ENCODE data around the gene PCCA.

PCCA gene

DNA sequence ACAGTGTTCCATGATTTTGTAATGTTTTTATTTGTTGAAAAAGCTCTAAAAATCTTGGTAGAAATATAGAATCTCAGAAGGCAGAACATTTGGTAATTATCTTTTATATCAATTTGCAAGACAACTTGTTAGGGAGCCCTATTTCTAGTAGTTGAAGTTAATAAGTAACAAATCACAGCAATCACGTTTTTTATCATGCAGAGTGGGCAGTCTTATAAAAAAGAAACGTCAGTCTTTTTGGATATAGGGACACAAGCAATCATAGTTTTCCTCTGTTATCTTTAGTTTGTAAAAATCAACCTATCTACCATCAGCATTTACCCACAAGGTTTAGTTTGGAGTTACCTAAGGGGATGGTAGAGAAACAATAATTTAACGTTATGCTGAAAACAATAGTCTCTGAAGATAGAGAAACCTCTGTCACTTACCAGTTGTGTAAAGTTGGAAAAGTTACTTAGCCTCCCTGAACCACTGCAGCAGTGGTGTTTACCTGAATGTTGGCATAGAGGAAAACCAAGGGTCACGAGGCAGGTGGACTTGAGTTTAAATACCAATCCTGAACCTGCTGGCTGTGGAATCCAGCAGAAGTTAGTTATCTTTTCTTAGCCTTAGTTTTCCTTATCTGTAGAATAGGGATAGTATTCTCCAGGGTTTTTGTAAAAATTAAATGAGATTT lies 306.9 kb downstream of the PCCA start:
- no peak overlapping the region for H3K4me3 Mint-ChIP-seq
- ATAC-seq (no peak), DNase-seq (no peak)
- peaks cover 5% of the 10 kb centered on the region for H3K36me3 Mint-ChIP-seq (ENCODE audit: low read depth)
- H3K27me3 Mint-ChIP-seq, result no peaks in the 10 kb centered on the region
- no peak overlapping the region for H3K27ac Mint-ChIP-seq
- H3K4me1 Mint-ChIP-seq, result peaks cover 30% of the 10 kb centered on the region
- no peaks in the 10 kb centered on the region for H3K9me3 Mint-ChIP-seq

GRCh38 chr13:100396776-100397175 lies 307.9 kb downstream of the PCCA start:
- DNase-seq, result no peak
- H3K9me3 Mint-ChIP-seq, result peaks cover 4% of the 10 kb centered on the region
- no peak overlapping the region for H3K27ac Mint-ChIP-seq
- peaks cover 10% of the 10 kb centered on the region for H3K36me3 Mint-ChIP-seq (ENCODE audit: low read depth)
- no peak for ATAC-seq
- H3K4me3 Mint-ChIP-seq, result no peak overlapping the region
- peaks cover 30% of the 10 kb centered on the region for H3K4me1 Mint-ChIP-seq
- no peaks in the 10 kb centered on the region for H3K27me3 Mint-ChIP-seq

- H3K27ac Mint-ChIP-seq, result no peak overlapping the region
- peaks cover 21% of the 10 kb centered on the region for H3K4me1 Mint-ChIP-seq
- ATAC-seq (no peak), DNase-seq (no peak)
- peaks cover 14% of the 10 kb centered on the region for H3K36me3 Mint-ChIP-seq (ENCODE audit: low read depth)
- H3K27me3 Mint-ChIP-seq, result no peaks in the 10 kb centered on the region
- peaks cover 9% of the 10 kb centered on the region for H3K9me3 Mint-ChIP-seq
- no peak overlapping the region for H3K4me3 Mint-ChIP-seq
Measured at GRCh38 chr13:100397627-100398026, 308.7 kb downstream of the PCCA start.

GRCh38 chr13:100398360-100398759 lies 309.5 kb downstream of the PCCA start:
- ATAC-seq, result no peak
- Mint-ChIP-seq H3K4me1 (peaks cover 15% of the 10 kb centered on the region), H3K4me3 (no peak overlapping the region), H3K27ac (no peak overlapping the region), H3K9me3 (peaks cover 16% of the 10 kb centered on the region), H3K36me3 (ENCODE audit: low read depth) (peaks cover 20% of the 10 kb centered on the region), H3K27me3 (no peaks in the 10 kb centered on the region)
- DNase-seq, result no peak

DNA sequence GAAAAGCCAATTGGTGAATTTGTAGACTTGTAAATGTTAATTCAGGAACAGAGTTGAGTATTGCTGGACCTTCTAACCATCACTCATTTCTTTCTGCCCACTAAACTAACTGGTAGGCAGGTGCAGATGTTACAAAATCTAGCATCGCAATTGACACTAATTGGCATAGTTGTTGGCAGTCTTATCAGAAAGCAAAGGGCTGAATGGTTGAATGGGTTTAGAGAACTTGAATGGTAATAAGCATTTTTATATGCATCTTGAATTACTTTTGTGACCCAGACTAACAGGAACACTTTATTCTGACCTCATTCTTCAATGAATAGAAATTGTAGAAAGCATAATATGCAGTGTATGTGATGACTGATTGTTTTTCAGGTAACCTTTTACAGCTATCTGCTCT lies 310.6 kb downstream of the PCCA start:
- Mint-ChIP-seq H3K4me1 (peaks cover 4% of the 10 kb centered on the region), H3K4me3 (no peak overlapping the region), H3K9me3 (peaks cover 26% of the 10 kb centered on the region), H3K36me3 (ENCODE audit: low read depth) (peaks cover 30% of the 10 kb centered on the region), H3K27ac (no peak overlapping the region), H3K27me3 (no peaks in the 10 kb centered on the region)
- ATAC-seq, result no peak
- DNase-seq, result no peak

- H3K4me1 Mint-ChIP-seq, result no peaks in the 10 kb centered on the region
- peaks cover 54% of the 10 kb centered on the region for H3K36me3 Mint-ChIP-seq (ENCODE audit: low read depth)
- DNase-seq, result no peak
- H3K4me3 Mint-ChIP-seq, result no peak overlapping the region
- no peak overlapping the region for H3K27ac Mint-ChIP-seq
- peaks cover 48% of the 10 kb centered on the region for H3K9me3 Mint-ChIP-seq
- no peak for ATAC-seq
- H3K27me3 Mint-ChIP-seq, result no peaks in the 10 kb centered on the region
Measured at GRCh38 chr13:100403675-100404074, 314.8 kb downstream of the PCCA start.

DNA sequence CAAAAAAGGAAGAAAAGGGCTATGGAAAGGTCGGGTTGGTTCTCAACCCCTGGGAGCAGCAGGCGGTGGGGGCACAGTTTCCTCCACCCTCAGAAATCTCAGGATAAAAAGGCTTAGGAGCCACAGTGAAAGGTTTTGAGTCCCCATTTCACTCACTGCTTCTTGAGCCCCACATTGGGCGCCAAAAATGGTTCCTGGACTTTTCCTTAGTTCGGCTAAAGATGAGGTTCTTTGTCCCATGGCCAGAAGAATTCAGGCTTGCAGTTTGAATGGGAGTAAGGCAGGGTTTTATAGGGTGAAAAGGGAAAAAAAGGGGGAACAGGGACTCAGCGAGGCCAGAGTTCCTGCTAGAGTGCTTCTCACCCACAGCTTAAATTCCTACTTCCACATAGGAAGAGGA lies 320.2 kb downstream of the PCCA start:
- Mint-ChIP-seq H3K36me3 (ENCODE audit: low read depth) (peaks cover 51% of the 10 kb centered on the region), H3K4me1 (no peaks in the 10 kb centered on the region), H3K4me3 (no peak overlapping the region), H3K27me3 (no peaks in the 10 kb centered on the region), H3K27ac (no peak overlapping the region), H3K9me3 (peaks cover 53% of the 10 kb centered on the region)
- ATAC-seq (no peak), DNase-seq (no peak)

DNA sequence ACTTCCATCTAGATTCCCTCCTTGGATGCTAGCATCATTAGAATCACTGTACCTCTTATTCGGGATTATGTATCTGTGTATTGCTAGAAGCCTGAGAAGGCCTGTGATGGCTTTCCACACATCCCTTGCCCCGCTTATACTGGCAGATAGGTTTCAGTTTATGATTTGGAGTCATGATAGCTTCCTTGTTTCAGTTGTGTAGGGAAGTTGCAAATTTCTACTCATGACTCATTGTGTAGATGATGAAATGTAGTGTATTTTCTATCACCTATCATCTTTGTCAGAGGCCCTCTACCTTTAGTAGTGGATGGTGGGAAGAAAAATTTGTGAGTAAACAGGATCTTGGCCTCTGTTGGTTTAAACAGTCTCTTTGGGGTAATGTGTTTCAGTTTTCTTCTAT lies 334.5 kb downstream of the PCCA start:
- Mint-ChIP-seq H3K27ac (no peak overlapping the region), H3K9me3 (peaks cover 3% of the 10 kb centered on the region)

DNA sequence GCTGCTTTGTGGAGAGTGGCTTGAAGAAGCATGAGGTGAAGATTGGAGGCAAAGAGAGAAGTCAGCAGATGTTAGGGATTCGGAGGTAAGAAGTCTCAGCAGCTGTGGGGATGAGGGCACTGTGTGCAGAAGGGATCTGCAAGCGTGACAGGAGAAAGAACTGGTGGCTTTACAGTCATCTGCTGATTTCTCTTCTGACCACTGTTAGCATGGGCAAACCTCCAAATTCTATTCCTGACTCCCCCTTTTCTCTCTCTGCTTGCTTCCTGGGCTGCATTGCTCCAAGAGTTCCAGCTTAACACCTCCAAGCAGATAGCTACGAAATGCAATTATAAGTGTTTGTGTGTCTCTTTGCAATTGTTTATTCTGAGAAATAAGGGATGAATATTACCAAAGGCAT lies 340.1 kb downstream of the PCCA start:
- H3K4me3 Mint-ChIP-seq, result no peak overlapping the region
- ATAC-seq (no peak), DNase-seq (no peak)
- H3K4me1 Mint-ChIP-seq, result peaks cover 4% of the 10 kb centered on the region
- H3K27me3 Mint-ChIP-seq, result no peaks in the 10 kb centered on the region
- peaks cover 19% of the 10 kb centered on the region for H3K36me3 Mint-ChIP-seq (ENCODE audit: low read depth)
- no peak overlapping the region for H3K27ac Mint-ChIP-seq
- peaks cover 5% of the 10 kb centered on the region for H3K9me3 Mint-ChIP-seq

More for the DNA sequence above, 334.5 kb downstream of the PCCA start:
- ATAC-seq (no peak), DNase-seq (no peak)
- Mint-ChIP-seq H3K4me1 (no peaks in the 10 kb centered on the region), H3K27me3 (no peaks in the 10 kb centered on the region), H3K4me3 (no peak overlapping the region), H3K36me3 (ENCODE audit: low read depth) (peaks cover 8% of the 10 kb centered on the region)

GRCh38 chr13:100432611-100433010 lies 343.7 kb downstream of the PCCA start:
- peaks cover 11% of the 10 kb centered on the region for H3K4me1 Mint-ChIP-seq

DNA sequence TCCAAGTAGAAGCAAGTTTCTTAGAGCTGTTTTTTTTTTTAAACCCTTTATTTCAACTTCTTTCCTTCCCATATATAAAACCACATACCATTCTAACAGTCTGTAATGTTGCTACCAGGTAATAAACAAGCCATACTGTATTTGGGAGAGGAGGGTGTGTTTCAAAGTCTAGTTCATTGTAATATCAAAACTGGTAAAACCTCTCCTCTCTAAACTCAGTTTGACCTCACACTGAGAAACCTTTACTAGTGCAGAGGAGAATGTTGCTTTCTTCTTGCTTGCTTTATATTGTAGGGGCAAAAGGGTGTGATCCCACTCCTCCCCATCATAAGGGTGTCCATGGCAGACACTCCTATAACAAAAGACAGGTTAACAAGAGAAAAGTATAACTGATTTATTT lies 344.6 kb downstream of the PCCA start:
- Mint-ChIP-seq H3K36me3 (ENCODE audit: low read depth) (peaks cover 25% of the 10 kb centered on the region), H3K27me3 (no peaks in the 10 kb centered on the region), H3K4me1 (peaks cover 11% of the 10 kb centered on the region), H3K9me3 (peaks cover 5% of the 10 kb centered on the region), H3K27ac (no peak overlapping the region), H3K4me3 (no peak overlapping the region)
- no peak for ATAC-seq
- DNase-seq, result no peak

More at GRCh38 chr13:100432611-100433010, 343.7 kb downstream of the PCCA start:
- DNase-seq (no peak), ATAC-seq (no peak)
- Mint-ChIP-seq H3K4me3 (no peak overlapping the region), H3K27ac (no peak overlapping the region), H3K27me3 (no peaks in the 10 kb centered on the region), H3K36me3 (ENCODE audit: low read depth) (peaks cover 25% of the 10 kb centered on the region), H3K9me3 (peaks cover 5% of the 10 kb centered on the region)

GRCh38 chr13:100434010-100434763 lies 345.3 kb downstream of the PCCA start:
- H3K4me3 Mint-ChIP-seq, result no peak overlapping the region
- peaks cover 5% of the 10 kb centered on the region for H3K9me3 Mint-ChIP-seq
- H3K36me3 Mint-ChIP-seq (ENCODE audit: low read depth), result peaks cover 23% of the 10 kb centered on the region
- ATAC-seq, result peak; percentile 80
- DNase-seq, result no peak
- no peaks in the 10 kb centered on the region for H3K27me3 Mint-ChIP-seq
- H3K27ac Mint-ChIP-seq, result peak overlapping the region; percentile 53
- H3K4me1 Mint-ChIP-seq, result peaks cover 11% of the 10 kb centered on the region

GRCh38 chr13:100436099-100436498 lies 347.2 kb downstream of the PCCA start:
- peaks cover 5% of the 10 kb centered on the region for H3K9me3 Mint-ChIP-seq
- no peaks in the 10 kb centered on the region for H3K27me3 Mint-ChIP-seq
- ATAC-seq, result no peak
- peaks cover 11% of the 10 kb centered on the region for H3K4me1 Mint-ChIP-seq
- no peak overlapping the region for H3K27ac Mint-ChIP-seq
- no peak for DNase-seq
- no peak overlapping the region for H3K4me3 Mint-ChIP-seq
- H3K36me3 Mint-ChIP-seq (ENCODE audit: low read depth), result peaks cover 19% of the 10 kb centered on the region

GRCh38 chr13:100438059-100438788 lies 349.3 kb downstream of the PCCA start:
- no peaks in the 10 kb centered on the region for H3K27me3 Mint-ChIP-seq
- H3K4me1 Mint-ChIP-seq, result peaks cover 11% of the 10 kb centered on the region
- DNase-seq (no peak), ATAC-seq (no peak)
- no peaks in the 10 kb centered on the region for H3K9me3 Mint-ChIP-seq
- H3K27ac Mint-ChIP-seq, result no peak overlapping the region
- no peak overlapping the region for H3K4me3 Mint-ChIP-seq
- H3K36me3 Mint-ChIP-seq (ENCODE audit: low read depth), result peaks cover 9% of the 10 kb centered on the region
